Measurements from ENCODE around the gene CATSPER3.

GRCh38 chr5:134997015-134997414, 29.3 kb downstream of the CATSPER3 start:
- TF ChIP-seq POLR2A (IDR thresholded peaks at IDR 0.05; ENCODE audit: low read depth): no peak
- TF ChIP-seq POLR2AphosphoS5 (IDR thresholded peaks at IDR 0.05): no peak
- TF ChIP-seq, protein P1, sequence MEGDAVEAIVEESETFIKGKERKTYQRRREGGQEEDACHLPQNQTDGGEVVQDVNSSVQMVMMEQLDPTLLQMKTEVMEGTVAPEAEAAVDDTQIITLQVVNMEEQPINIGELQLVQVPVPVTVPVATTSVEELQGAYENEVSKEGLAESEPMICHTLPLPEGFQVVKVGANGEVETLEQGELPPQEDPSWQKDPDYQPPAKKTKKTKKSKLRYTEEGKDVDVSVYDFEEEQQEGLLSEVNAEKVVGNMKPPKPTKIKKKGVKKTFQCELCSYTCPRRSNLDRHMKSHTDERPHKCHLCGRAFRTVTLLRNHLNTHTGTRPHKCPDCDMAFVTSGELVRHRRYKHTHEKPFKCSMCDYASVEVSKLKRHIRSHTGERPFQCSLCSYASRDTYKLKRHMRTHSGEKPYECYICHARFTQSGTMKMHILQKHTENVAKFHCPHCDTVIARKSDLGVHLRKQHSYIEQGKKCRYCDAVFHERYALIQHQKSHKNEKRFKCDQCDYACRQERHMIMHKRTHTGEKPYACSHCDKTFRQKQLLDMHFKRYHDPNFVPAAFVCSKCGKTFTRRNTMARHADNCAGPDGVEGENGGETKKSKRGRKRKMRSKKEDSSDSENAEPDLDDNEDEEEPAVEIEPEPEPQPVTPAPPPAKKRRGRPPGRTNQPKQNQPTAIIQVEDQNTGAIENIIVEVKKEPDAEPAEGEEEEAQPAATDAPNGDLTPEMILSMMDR (IDR thresholded peaks at IDR 0.05): no peak
- no peak for TF ChIP-seq EP300 (IDR thresholded peaks at IDR 0.05)

All from esophagus muscularis mucosa (tissue), 4 donors.